Head of caudate nucleus (tissue), 42 donors: ENCODE measurements around the gene CTDP1.

Source experiments
- DNase-seq, 42 donors: peaks; one replicate each; pipeline versions ENCODE4 v3.0.0 to v3.0.0-alpha.2; 2020 to 2021; ENCODE audit warnings: mixed read lengths in 7 of 42
- intact Hi-C: fragments of 100-400 bp; cut with DNase I; formaldehyde crosslinking; loops from one replicate; pipeline ENCODE4 v1.15.0; 2022

Gene CTDP1

DNA sequence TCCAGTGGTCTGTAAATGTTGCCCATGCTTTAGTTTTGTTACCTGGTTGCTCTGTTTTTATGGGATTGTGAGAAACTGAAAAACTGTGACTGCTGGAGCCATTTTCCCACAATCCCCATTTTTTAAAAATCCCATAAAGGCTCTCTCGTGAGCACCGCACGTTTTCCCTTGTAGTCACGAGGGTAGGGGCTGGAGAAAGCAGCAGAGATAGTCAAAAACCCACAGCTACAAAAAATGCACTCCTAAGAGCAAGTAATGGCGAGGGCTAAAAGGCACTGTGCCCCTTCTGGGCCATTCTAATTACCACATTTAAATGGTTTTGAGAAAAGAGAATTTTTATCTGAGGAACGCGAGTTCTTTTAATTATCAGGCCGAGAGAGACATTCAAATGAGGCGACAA lies 1.8 kb upstream of the CTDP1 start:
- intact Hi-C loops: loop anchor here (5.0 kb wide), 1 partner anchor 354 kb away; the partner anchor contains the start of gene RBFA
- no peak for DNase-seq

DNA sequence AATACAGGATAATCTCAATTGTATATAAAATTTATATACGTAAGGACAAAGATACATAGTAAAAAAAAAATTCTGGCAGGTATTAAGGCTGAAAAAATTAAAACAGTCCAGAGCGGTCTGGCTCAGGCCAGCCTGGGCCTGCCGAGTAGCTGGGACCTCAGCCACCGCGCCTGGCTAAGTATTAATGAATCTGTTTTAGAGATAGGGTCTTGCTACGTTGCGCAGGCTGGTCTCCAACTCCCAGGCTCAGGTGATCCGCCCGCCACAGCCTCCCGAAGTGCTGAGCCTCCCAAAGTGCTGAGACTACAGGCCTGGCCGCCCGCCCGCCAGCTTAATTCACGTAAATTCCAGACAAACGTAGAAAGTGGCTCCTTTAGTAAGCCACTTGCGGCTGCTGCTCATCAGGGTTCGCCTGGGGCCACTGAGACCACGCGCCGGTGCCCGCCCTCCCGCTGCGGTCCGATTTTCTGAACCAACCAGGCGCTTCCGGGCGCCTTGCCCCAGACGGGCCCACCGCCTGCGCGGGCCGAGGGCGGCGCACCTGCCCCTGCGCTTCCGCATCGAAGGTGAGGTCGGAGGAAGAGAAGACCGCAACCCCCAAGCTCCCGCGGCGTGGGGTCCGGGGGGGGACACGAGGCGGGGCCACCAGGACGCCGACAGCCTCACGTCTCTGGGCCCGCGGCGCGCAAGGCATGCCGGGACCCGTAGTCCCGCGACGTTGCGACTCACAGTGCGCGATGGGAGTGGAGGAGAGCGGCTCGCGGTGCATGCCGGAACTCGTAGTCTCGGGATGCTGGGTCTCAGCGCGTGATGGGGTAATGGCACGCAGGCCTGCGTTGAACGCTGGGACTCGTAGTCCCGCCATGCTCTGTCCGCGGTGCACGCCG lies 695 bp upstream of the CTDP1 start:
- DNase-seq: peak; percentile 99 to 100 (median 100)
- intact Hi-C loops: loop anchor here (5.0 kb wide), 1 partner anchor 353 kb away; the partner anchor contains the start of gene RBFA

DNA sequence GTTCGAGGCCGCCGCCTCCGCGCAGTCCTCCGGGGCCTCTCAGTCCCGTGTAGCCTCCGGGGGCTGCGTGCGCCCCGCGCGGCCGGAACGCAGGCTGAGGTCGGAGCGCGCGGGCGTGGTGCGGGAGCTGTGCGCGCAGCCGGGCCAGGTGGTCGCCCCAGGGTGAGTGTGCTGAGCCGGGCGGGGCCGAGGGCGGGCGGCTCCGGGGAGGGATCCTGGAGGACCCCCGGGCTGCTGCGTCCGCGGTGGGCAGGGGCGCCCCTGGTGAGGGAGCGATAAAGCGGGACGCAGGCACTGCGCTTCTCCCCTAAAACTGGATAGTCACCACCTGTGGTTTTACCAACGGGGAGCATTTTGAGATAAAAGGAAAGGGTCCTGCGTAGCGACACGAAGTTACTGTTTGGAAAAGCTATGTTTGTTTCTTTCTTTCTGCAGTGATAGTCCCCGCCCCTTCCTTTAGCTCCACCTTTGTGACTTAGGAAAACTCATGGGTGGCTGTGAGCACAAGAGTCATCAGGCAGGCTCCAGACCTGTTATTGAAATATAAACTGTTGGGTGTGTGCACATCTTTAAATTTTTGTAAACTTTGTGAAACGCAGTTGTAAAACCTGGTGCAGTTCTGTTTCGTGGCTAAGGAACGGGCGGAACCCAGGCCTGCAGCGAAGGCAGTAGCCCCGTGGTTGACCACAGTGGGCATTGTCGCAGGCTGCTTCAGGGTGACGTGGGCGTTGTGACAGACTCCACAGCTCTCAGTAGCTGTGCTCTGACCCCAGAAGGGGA lies 687 bp downstream of the CTDP1 start:
- DNase-seq: no peak
- intact Hi-C loops: no loop called here

DNA sequence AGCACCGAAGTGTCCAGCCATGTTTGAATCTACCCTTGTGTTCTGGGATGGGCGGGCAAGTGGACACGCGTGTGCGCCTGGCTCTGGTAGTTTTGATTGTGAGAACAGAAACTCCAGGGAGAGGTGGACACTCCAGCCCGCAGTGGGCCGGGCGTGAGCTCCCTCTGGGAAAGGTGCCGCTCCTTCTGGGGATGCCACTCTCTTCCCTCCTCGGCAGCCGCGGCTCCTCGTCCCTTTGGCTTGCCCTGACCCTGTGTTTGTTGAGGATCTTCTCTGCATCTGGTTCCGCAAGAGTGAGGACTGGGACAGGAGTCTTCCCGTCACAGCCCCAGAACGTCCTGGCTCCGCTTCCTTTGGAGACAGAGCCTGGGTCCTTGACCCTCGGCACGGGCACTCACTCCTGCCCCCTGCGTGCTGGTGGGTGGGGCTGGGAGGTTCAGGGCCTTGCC lies 1.3 kb downstream of the CTDP1 start:
- intact Hi-C loops: no loop called here
- no peak for DNase-seq

DNA sequence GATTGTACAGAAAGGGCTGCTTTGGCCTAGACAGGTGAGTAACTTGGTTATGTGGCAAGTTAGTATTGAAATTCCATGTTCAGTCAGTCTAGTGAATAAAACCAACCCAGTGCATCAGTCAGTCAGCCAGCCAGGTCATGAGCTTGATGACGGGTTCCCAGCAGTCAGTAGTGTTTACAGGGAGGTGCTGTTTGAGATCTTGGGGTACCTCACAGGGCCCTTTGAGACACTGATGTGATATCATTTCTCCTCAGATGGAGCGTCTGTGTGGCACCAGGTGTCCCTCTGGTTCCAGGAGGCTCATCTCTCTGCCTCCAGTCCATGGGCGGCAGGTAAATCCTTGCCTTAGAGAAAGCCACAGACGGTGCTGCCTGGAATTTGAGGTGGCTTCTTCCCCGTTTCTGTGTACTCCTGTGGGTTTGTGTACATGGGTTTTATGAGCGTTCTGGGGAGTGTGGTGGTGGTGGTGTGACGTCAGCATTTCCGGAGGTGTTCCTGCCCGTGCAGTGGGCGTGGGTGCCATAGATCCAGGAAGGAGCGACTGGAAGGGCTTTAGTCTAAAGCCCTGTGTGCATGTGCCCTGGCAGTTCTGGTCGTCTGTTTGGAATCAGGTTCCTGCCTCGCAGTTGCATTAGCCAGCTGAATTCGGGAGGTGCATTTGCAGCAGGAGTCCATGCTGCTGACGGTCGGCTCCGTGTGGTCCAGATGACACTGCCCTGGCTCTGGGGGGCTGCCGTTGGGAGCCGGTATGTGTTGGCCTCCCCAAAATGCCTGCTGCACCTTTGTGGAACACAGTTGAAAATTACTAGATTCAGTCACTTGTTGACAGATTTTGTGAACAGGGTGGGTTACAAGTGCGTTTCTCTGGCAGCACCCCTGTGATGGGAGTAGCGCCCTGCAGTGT lies 2.1 kb downstream of the CTDP1 start:
- intact Hi-C loops: no loop called here

DNA sequence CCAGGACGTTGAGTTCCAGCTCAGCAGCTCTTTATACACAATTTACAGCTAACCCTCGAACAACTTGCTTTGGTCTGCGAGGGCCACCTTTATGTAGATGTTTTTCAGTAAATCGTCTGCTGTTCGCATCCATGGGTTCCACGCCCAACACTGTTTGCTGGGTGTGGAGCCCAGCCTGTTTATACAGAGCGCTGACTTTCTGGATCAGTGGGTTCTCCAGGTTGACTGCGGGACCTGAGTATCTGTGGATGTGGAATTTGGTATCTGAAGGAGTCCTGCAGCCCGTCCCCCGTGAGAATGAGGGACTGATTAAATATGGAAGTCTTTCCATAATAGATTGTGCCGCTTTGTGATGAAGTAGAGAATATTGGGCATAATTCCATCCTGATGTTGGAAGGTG lies 2.9 kb downstream of the CTDP1 start:
- intact Hi-C loops: no loop called here
- DNase-seq: no peak

More for the DNA sequence above, 2.1 kb downstream of the CTDP1 start:
- no peak for DNase-seq

DNA sequence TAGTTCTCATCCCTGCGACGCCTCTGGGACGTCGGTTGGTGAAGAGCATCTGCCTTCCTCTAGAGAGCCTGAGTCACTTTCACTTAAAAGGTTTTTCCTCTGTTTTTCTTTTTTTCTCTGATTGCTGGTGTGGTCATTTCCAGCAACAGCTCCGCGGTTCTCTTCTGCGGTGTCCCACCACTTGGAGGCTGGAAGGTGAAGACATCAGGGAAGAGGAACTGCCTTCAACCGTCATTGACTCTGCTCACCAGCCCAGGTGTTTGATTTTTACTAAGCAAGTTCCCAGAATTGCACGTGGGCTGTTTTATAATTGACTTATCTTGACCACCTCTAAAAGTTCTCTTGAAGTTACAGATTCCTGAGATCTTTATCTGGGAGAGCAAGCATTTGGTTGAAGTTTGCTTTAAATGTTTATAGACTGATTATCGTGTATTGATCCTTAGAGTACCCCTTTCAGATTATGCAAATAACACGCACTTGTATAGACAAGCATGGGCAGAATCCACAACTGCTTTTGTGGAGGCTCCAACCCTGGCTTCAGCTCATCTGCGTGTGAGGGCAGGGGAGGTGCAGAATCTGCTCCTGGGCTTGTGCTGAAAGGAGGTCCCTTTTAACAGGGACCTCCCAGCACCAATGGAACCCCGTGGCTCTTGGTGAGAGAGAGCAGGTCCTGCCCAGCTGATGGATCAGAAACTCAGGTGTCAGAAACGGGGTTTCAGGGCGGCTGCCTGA lies 3.5 kb downstream of the CTDP1 start:
- intact Hi-C loops: no loop called here
- DNase-seq: no peak

DNA sequence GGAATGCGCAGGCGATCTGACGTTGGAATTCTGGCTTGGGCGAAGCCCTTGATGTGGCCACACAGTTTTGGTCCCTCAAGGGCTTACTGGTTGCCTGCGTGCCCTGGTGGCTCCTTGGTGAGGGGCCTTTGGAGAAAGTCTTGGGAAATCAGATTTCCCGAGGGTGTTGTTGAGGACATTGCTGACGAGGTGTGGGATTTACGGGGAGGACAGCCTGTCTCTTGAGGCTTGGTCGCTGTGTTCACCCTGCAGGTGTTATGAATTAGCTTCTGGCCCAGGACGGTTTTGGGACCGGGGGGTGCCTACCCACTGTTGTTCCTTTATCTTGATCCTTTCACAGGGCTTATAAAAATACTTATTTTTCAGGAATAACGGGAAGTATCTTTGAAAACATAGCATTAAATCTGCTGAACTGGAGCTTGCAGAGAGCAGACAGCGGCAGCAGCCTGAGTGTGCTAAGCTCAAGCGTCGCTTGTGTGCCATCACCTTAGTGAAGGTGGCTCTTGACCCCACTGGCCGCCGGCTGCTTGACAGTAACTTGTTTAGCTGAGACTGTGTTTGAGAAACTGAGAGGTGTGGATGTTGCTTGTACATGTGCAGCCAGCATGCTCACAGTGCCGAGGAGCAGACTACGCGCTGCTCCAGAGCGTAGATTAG lies 4.2 kb downstream of the CTDP1 start:
- intact Hi-C loops: no loop called here
- peak in 5 of 42 donors; percentile 14 to 60 (median 31) for DNase-seq

DNA sequence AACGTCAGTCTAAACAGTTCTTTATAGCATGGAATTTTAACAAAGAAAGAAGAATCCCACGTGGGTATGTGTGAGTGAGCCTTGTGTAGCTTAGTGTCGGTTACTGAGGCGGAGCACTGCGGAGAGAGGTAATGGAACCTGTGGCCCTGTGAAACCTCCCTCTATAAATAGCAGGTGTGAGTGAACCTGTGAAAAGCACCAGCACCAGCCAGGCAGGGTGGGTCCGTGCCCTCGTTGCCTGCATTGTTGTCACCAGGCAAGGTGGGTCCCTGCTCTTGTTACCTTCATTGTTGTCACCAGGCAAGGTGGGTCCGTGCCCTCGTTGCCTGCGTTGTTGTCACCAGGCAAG lies 4.7 kb downstream of the CTDP1 start:
- peak in 17 of 42 donors; percentile 8 to 78 (median 40) for DNase-seq
- intact Hi-C loops: no loop called here

DNA sequence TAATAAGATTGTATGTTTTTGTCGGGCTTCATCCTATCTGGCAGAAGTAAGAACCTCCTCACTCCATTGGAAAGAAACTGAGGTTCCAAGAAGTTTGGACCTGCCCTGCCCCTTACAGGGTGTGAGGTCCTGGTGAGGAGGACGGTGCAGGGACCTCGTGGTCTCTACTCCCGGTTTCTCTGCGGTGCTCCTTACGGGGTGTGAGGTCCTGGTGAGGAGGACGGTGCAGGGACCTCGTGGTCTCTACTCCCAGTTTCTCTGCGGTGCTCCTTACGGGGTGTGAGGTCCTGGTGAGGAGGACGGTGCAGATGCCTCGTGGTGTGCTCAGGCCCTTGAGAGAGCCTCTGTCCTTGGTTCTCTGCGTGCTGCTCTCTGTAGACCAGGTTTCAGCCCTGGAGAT lies 5.2 kb downstream of the CTDP1 start:
- intact Hi-C loops: no loop called here
- DNase-seq: no peak

DNA sequence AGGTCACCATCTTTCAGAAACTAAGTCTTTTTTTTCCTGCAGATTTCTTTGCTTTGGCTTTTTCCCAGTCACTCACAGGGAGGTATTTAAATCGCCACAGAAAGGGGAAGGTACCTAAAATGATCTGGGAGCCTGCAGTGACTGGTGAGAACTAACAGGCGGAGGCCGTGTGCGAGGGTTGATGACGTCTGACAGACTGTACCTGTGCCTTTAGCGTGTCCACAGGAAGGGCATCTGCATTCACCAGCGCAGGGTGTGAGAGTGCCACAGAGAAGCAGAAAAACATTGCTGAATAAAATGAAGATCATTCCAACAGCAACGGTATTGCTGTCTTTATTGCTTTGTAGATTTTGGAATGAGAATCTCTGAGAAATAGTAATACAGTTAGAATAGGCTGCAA lies 5.7 kb downstream of the CTDP1 start:
- DNase-seq: no peak
- intact Hi-C loops: no loop called here

DNA sequence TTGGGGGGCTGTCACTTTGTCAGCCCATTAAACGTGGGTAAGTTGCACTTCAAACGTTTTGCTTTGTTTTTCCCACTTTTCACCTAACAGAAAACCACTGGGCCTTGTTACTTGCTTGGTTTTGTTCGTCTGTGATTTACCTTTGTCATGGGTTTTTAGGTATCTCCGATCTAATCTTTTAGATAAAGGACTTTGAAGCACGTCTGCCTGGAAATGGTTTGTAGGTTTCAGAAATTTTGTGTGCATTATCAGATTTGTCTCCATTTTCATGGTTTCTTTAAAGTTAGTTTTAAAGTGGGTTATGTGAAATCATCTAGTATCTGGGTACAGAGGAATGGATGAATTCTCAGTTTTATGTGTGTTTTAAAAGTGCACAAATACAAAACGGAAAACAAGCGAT lies 6.4 kb downstream of the CTDP1 start:
- intact Hi-C loops: no loop called here
- no peak for DNase-seq

DNA sequence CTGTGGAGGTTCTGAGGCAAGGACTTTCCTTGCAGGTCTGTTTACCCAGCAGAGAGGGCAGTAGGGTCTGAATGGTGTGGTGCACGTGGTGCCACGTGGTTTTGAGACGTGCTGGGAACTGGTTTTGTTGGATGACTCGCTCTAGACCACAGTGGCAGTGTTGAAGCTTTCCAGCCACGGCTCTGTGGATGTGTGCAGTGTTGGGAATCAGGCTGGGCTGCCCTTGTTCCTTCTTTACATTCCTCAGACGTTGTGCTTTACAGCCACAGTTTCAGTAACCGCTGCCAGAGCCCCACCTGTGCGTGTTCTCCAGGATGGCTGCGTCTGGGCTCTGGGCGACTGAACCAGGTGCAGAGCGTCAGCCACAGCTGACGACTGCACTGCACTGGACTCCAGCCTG lies 8.2 kb downstream of the CTDP1 start:
- intact Hi-C loops: no loop called here
- DNase-seq: no peak

DNA sequence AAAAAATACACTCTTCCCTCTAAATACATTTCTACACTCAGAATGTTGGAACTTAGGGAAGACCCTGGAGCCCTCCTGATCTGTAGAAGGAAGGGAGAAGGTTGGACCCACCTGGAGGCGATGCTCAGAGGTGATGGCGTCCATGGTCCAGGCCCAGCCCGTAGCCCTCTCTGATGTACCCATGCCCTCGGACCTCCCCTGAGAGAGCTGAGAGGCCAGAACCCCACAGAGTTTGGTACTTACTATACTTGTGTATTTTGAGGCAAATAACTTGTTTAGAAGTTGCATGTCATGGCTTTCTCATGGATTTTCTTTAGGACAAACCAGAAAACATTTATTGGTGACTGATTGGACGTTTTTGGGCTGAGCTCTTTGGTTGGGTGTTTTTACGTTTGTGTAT lies 10.5 kb downstream of the CTDP1 start:
- DNase-seq: peak in 1 of 42 donors; percentile 20
- intact Hi-C loops: no loop called here

DNA sequence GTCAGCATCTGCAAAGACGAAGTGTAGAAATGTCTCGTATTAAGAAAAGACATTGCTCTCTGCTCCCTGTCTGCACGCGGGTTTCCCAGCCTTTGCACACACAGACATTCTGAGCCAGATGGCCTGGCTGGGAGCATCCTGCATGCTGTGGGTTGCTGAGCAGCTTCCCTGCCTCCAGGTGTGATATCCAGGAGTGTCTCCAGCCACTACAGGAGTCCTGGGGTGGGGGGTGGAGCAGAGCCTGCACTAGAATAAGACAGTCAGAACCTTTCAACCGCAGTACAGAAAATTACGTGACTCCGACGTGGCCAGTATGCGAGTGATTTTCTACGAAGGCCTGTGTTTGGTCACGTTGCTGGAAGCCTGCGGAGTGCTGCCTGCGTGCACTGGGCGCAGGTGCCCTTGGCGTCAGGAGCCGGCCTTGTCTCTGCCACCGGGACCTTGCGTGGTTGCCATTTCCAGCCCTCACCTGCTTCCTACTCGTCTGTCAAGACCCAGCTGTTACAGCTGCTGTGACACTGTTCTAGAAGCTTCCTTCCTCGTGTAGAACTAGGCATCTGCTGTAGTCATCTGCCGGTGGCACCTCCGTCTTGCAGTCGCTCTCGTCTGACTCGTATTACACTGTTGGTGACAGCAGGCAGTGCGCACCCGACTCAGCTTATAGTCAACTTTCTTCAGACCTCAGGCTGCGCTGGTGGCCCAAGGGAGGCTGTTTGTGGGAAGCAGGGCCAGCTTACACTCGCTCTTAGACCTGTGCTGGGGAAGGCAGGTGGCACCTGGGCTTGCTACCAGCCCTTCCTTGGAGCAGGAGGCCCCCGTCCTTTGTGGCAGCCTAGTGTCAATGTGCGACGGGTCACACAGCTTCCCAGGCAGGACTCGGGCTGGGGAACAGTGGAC lies 11.2 kb downstream of the CTDP1 start:
- intact Hi-C loops: no loop called here
- DNase-seq: peak in 2 of 42 donors; percentile 19 to 33

DNA sequence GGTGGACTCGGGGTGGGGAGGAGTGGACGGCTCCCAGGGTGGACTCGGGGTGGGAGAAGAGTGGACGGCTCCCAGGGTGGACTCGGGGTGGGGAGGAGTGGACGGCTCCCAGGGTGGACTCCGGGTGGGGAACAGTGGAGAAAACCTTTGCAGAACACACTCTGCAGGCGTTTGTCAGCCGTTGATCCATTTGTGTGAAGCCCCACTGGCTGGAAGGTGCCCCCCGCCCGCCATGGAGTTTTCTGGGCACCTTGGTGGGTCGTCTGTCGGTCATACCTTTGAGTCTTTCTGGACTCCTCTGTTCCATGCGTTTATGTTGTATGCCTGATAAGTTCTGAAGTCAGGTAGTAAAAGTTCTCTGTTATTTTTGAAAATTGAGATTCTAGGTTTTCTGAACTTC lies 12.5 kb downstream of the CTDP1 start:
- peak in 1 of 42 donors; percentile 3 for DNase-seq
- intact Hi-C loops: no loop called here

DNA sequence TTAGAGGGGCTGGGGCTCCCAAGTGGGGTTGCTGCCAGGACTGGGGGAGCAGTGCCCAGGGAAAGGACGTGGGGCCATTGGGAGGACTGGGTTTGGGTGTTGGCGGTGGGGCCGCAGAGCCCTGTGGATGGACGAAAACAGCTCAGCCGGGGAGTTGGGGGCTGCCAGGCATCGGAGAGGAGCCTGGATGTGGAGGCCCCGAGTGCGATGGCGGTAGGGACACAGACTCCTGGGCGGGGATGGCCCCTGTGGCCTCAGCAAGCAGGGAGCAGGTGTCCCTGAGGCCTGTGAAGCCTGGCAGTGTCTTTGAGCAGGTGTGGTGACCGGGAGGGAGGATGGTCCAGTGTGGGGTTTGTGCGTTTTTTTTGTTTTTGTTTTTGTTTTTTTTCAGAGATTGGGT lies 13.3 kb downstream of the CTDP1 start:
- intact Hi-C loops: no loop called here
- DNase-seq: peak in 1 of 42 donors; percentile 19
